Measurements from ENCODE around the gene RAPGEF2. TPM values are rescaled to one million over a fixed set of nuclear protein-coding genes. Genes with fewer than 3 reads are reported as not detected.
"Not testable (repeated sequence)": the region's sequence is repeated elsewhere in the genome, so short reads cannot be mapped to it uniquely, and the experiment has no call there.

RAPGEF2 gene
- total RNA-seq, 1 donor: 50.3 TPM

DNA sequence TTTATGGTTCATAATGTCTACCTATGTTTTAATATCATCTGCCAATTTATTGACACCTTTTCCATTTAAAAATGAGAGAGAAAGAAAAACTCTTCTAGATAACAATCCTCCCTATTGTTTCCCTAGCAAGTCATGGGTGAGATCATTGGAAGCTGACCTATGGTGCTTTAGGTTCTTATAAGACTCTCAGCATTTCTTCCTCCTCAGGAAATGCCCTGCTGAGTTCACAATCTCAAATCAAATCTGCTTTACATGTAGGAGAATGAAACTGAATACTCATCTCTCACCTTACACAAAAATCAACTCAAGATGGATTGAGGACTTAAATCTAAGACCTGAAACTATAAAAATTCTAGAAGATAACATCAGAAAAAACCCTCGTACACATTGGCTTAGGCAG lies 267.4 kb downstream of the RAPGEF2 start:
- H3K79me2 ChIP-seq (ENCODE audit: insufficient read depth, low read length): no peaks in the 10 kb centered on the region
- TF ChIP-seq, protein P1, sequence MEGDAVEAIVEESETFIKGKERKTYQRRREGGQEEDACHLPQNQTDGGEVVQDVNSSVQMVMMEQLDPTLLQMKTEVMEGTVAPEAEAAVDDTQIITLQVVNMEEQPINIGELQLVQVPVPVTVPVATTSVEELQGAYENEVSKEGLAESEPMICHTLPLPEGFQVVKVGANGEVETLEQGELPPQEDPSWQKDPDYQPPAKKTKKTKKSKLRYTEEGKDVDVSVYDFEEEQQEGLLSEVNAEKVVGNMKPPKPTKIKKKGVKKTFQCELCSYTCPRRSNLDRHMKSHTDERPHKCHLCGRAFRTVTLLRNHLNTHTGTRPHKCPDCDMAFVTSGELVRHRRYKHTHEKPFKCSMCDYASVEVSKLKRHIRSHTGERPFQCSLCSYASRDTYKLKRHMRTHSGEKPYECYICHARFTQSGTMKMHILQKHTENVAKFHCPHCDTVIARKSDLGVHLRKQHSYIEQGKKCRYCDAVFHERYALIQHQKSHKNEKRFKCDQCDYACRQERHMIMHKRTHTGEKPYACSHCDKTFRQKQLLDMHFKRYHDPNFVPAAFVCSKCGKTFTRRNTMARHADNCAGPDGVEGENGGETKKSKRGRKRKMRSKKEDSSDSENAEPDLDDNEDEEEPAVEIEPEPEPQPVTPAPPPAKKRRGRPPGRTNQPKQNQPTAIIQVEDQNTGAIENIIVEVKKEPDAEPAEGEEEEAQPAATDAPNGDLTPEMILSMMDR (IDR thresholded peaks at IDR 0.05; ENCODE audit: extremely low read depth, low read depth, low read length): no peak

DNA sequence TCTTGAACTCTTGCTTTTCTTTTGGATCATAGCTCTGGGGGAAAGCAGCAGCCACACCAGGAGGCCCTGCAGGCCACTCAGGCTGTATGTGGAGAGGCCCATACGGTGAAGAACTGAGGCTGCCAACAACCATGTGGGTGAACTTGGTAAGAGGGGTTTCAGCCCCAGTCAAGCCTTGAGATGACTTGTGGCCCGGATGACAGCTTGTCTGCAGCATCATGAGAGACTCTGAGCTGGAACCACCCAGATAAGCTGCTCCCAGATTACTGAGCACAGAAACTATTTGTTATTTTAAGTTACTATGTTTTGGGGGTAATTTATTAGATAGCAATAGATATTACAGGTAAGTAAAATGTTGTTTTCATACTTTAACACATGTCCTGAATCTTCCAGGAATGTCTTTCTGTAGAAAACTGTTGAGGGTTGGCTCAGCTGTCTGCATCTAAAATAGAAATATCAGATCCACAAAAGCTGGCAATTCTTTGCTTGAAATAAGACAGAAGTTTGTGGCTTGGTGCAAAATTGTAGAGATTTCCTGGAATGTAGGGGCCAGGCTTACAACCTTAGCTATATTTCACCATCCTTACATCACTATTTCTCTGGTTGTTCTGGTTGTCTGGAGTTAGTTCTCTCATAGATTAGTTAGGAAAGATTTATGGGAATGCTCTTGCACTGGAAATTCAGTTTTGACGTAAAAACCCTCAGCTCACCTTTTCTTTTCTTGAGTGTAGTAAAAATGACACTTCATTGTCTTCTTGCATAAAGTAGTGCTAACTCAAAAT lies 272.1 kb downstream of the RAPGEF2 start:
- Histone ChIP-seq H3K27me3 (ENCODE audit: insufficient read depth, low read length) (no peaks in the 10 kb centered on the region), H3K4me3 (ENCODE audit: insufficient read depth, low read length) (no peak overlapping the region), H3K4me1 (ENCODE audit: insufficient read depth, low read length) (no peaks in the 10 kb centered on the region), H3K9me3 (ENCODE audit: low read depth, low read length) (no peaks in the 10 kb centered on the region), H3K36me3 (ENCODE audit: insufficient read depth, low read length) (no peaks in the 10 kb centered on the region), H4K20me1 (ENCODE audit: insufficient read depth, low read length) (no peaks in the 10 kb centered on the region), H3K79me2 (ENCODE audit: insufficient read depth, low read length) (no peaks in the 10 kb centered on the region), H2AFZ (ENCODE audit: low read length) (no peak overlapping the region), H3K4me2 (ENCODE audit: insufficient read depth, low read length) (no peak overlapping the region), H3K27ac (ENCODE audit: low read depth, low read length) (no peak overlapping the region)
- TF ChIP-seq, protein P1 (IDR thresholded peaks at IDR 0.05; ENCODE audit: extremely low read depth, low read depth, low read length): no peak
- DNase-seq (ENCODE audit: insufficient read length, low spot score, missing footprints): no peak

More for the DNA sequence above, 267.4 kb downstream of the RAPGEF2 start:
- Histone ChIP-seq H3K4me1 (ENCODE audit: insufficient read depth, low read length) (peaks cover 5% of the 10 kb centered on the region), H2AFZ (ENCODE audit: low read length) (no peak overlapping the region), H3K27ac (ENCODE audit: low read depth, low read length) (no peak overlapping the region), H3K4me2 (ENCODE audit: insufficient read depth, low read length) (no peak overlapping the region), H3K27me3 (ENCODE audit: insufficient read depth, low read length) (no peaks in the 10 kb centered on the region), H4K20me1 (ENCODE audit: insufficient read depth, low read length) (no peaks in the 10 kb centered on the region), H3K9me3 (ENCODE audit: low read depth, low read length) (no peaks in the 10 kb centered on the region), H3K4me3 (ENCODE audit: insufficient read depth, low read length) (no peak overlapping the region), H3K36me3 (ENCODE audit: insufficient read depth, low read length) (no peaks in the 10 kb centered on the region)
- no peak for DNase-seq (ENCODE audit: insufficient read length, low spot score, missing footprints)

DNA sequence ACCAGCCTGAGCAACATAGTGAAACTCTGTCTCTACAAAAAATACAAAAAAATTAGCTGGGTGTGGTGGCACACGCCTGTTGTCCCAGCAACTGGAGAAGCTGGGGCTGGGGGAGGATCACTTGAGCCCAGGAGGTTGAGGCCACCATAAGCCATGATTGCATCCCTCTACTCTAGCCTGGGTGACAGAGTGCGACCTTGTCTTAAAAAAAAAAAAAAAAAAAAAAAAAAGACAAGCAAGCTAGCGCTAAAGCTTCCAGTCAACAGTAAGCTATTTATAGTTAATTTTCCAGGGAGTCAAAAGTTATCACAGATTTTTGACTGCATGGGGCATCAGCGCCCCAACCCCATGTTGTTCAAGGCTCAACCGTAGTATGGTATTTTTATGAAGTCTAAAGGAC lies 273.4 kb downstream of the RAPGEF2 start:
- Histone ChIP-seq H2AFZ (ENCODE audit: low read length) (no peak overlapping the region), H3K9me3 (ENCODE audit: low read depth, low read length) (no peaks in the 10 kb centered on the region), H4K20me1 (ENCODE audit: insufficient read depth, low read length) (no peaks in the 10 kb centered on the region), H3K4me3 (ENCODE audit: insufficient read depth, low read length) (no peak overlapping the region), H3K36me3 (ENCODE audit: insufficient read depth, low read length) (no peaks in the 10 kb centered on the region), H3K79me2 (ENCODE audit: insufficient read depth, low read length) (no peaks in the 10 kb centered on the region), H3K4me2 (ENCODE audit: insufficient read depth, low read length) (no peak overlapping the region), H3K4me1 (ENCODE audit: insufficient read depth, low read length) (no peaks in the 10 kb centered on the region), H3K27ac (ENCODE audit: low read depth, low read length) (no peak overlapping the region), H3K27me3 (ENCODE audit: insufficient read depth, low read length) (no peaks in the 10 kb centered on the region)
- no peak for DNase-seq (ENCODE audit: insufficient read length, low spot score, missing footprints)
- TF ChIP-seq, protein P1 (IDR thresholded peaks at IDR 0.05; ENCODE audit: extremely low read depth, low read depth, low read length): no peak

DNA sequence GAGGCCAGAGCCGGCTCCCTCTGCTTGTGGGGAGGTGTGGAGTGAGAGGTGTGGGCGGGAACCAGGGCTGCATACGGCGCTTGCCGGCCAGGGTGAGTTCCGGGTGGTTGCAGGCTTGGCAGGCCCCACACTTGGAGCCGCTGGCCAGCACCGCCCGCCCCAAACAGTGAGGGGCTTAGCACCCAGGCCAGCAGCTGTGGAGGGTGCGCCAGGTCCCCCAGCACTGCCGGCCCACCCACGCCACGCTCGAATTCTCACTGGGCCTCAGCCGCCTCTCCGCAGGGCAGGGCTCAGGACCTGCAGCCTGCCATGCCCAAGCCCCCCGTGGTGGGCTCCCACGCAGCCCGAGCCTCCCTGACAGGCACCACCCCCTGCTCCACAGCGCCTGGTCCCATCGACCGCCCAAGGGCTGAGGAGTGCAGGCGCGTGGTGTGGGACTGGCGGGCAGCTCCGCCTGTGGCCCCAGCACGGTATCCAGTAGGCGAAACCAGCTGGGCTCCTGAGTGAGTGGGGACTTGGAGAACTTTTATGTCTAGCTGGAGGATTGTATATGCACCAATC lies 275.3 kb downstream of the RAPGEF2 start:
- Histone ChIP-seq H4K20me1 (ENCODE audit: insufficient read depth, low read length) (no peaks in the 10 kb centered on the region), H3K4me2 (ENCODE audit: insufficient read depth, low read length) (no peak overlapping the region), H3K4me1 (ENCODE audit: insufficient read depth, low read length) (no peaks in the 10 kb centered on the region), H2AFZ (ENCODE audit: low read length) (no peak overlapping the region), H3K79me2 (ENCODE audit: insufficient read depth, low read length) (no peaks in the 10 kb centered on the region), H3K9me3 (ENCODE audit: low read depth, low read length) (no peaks in the 10 kb centered on the region), H3K27ac (ENCODE audit: low read depth, low read length) (no peak overlapping the region), H3K4me3 (ENCODE audit: insufficient read depth, low read length) (no peak overlapping the region), H3K27me3 (ENCODE audit: insufficient read depth, low read length) (no peaks in the 10 kb centered on the region), H3K36me3 (ENCODE audit: insufficient read depth, low read length) (no peaks in the 10 kb centered on the region)
- no peak for DNase-seq (ENCODE audit: insufficient read length, low spot score, missing footprints)
- TF ChIP-seq, protein P1 (IDR thresholded peaks at IDR 0.05; ENCODE audit: extremely low read depth, low read depth, low read length): no peak

DNA sequence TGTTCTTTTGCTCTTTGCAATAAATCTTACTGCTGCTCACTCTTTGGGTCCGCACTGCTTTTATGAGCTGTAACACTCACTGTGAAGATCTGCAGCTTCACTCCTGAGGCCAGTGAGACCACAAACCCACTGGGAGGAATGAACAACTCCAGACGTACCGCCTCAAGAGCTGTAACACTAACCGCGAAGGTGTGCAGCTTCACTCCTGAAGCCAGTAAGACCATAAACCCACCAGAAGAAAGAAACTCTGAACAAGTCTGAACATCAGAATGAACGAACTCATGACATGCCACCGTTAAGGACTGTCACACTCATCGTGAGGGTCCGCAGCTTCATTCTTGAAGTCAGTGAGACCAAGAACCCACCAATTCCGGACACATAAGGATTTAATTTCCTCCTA lies 276.2 kb downstream of the RAPGEF2 start:
- H4K20me1 ChIP-seq (ENCODE audit: insufficient read depth, low read length); DNase-seq (ENCODE audit: insufficient read length, low spot score, missing footprints); H3K4me1 ChIP-seq (ENCODE audit: insufficient read depth, low read length); H2AFZ ChIP-seq (ENCODE audit: low read length); H3K79me2 ChIP-seq (ENCODE audit: insufficient read depth, low read length); H3K27me3 ChIP-seq (ENCODE audit: insufficient read depth, low read length); H3K27ac ChIP-seq (ENCODE audit: low read depth, low read length); H3K36me3 ChIP-seq (ENCODE audit: insufficient read depth, low read length); H3K4me3 ChIP-seq (ENCODE audit: insufficient read depth, low read length); H3K4me2 ChIP-seq (ENCODE audit: insufficient read depth, low read length); H3K9me3 ChIP-seq (ENCODE audit: low read depth, low read length): not testable (repeated sequence)

Measured in osteoblast (primary cell).